Measurements from ENCODE around the gene GPAT3.
"Not testable (repeated sequence)": the region's sequence is repeated elsewhere in the genome, so short reads cannot be mapped to it uniquely, and the experiment has no call there.

GPAT3 gene

DNA sequence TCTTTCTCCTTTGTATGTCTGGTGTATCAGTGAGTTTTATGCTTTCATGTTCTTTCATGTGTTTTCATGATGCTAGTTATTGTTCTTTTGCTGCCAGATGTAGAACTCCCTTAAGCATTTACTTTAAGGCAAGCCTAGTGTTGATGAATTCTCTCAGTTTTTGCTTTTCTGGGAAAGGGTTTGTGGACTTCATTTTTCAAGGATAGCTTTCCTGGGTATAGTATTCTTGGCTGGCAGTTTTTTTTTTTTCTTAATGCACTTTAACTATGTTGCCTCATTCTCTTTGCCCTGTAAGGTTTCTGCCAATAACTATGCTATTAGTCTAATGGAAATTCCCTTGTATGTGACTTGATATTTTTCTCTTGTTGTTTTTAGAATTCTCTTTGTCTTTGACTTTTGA is 77.1 kb downstream of the GPAT3 start:
- Histone ChIP-seq H3K36me3 (ENCODE audit: control insufficient read depth, insufficient read depth, low read length) (no peaks in the 10 kb centered on the region), H3K27me3 (replicated peaks; ENCODE audit: control insufficient read depth, insufficient read depth, low read length, poor library complexity, severe bottlenecking) (no peaks in the 10 kb centered on the region), H3K4me3 (ENCODE audit: insufficient read depth, low read depth, low read length, poor library complexity, severe bottlenecking) (no peak overlapping the region), H3K9me3 (ENCODE audit: control insufficient read depth, low read length) (peaks cover 4% of the 10 kb centered on the region), H3K27ac (ENCODE audit: insufficient read depth, low read length, poor library complexity, severe bottlenecking) (no peak overlapping the region), H3K4me1 (ENCODE audit: control insufficient read depth, insufficient read depth, low read length, poor library complexity, severe bottlenecking) (no peaks in the 10 kb centered on the region)
- no peak for DNase-seq

DNA sequence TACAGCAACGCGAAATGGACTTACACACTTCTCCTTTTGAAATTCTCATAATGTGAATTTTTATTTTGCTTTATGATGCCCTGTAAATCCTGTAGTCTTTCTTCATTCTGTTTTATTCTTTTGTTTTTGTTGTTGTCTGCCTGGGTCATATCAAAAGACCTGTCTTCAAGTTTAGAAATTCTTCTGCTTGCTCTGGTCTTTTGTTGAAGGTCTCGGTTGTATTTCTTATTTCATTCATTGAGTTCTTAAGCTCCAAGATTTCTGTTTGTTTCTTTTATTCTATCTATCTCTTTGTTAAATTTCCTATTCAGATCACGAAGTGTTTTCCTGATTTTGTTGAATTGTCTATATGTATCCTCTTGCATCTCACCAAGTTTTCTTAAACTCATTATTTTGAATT is 78.1 kb downstream of the GPAT3 start:
- Histone ChIP-seq H3K27ac (ENCODE audit: insufficient read depth, low read length, poor library complexity, severe bottlenecking) (no peak overlapping the region), H3K4me1 (ENCODE audit: control insufficient read depth, insufficient read depth, low read length, poor library complexity, severe bottlenecking) (no peaks in the 10 kb centered on the region)
- DNase-seq: no peak

DNA sequence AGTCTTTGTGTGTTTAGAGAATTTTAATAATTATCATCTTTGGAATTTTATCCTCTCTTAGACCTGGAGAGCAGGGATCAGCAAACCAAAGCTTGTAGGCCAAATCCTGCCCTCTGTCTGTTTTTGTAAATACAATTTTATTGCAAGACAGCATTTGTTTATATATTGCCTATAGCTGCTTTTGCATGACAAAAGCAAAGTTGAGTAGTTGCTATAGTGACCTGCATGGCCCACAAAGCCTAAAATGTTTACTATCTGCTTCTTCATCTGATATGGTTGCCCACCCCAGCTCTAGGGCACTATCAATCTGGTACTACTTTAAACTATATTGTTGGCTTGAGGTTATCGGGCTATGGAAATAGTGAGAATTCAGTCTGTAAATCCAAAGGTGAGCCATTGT is 80.3 kb downstream of the GPAT3 start:
- H3K4me3 ChIP-seq (ENCODE audit: insufficient read depth, low read depth, low read length, poor library complexity, severe bottlenecking): no peak overlapping the region
- peaks cover 4% of the 10 kb centered on the region for H3K9me3 ChIP-seq (ENCODE audit: control insufficient read depth, low read length)
- H3K27me3 ChIP-seq (replicated peaks; ENCODE audit: control insufficient read depth, insufficient read depth, low read length, poor library complexity, severe bottlenecking): no peaks in the 10 kb centered on the region
- H3K4me1 ChIP-seq (ENCODE audit: control insufficient read depth, insufficient read depth, low read length, poor library complexity, severe bottlenecking): no peaks in the 10 kb centered on the region
- H3K36me3 ChIP-seq (ENCODE audit: control insufficient read depth, insufficient read depth, low read length): no peaks in the 10 kb centered on the region
- DNase-seq: no peak
- no peak overlapping the region for H3K27ac ChIP-seq (ENCODE audit: insufficient read depth, low read length, poor library complexity, severe bottlenecking)

More for the DNA sequence above, 78.1 kb downstream of the GPAT3 start:
- peaks cover 4% of the 10 kb centered on the region for H3K9me3 ChIP-seq (ENCODE audit: control insufficient read depth, low read length)
- H3K4me3 ChIP-seq (ENCODE audit: insufficient read depth, low read depth, low read length, poor library complexity, severe bottlenecking): no peak overlapping the region
- no peaks in the 10 kb centered on the region for H3K36me3 ChIP-seq (ENCODE audit: control insufficient read depth, insufficient read depth, low read length)
- no peaks in the 10 kb centered on the region for H3K27me3 ChIP-seq (replicated peaks; ENCODE audit: control insufficient read depth, insufficient read depth, low read length, poor library complexity, severe bottlenecking)

DNA sequence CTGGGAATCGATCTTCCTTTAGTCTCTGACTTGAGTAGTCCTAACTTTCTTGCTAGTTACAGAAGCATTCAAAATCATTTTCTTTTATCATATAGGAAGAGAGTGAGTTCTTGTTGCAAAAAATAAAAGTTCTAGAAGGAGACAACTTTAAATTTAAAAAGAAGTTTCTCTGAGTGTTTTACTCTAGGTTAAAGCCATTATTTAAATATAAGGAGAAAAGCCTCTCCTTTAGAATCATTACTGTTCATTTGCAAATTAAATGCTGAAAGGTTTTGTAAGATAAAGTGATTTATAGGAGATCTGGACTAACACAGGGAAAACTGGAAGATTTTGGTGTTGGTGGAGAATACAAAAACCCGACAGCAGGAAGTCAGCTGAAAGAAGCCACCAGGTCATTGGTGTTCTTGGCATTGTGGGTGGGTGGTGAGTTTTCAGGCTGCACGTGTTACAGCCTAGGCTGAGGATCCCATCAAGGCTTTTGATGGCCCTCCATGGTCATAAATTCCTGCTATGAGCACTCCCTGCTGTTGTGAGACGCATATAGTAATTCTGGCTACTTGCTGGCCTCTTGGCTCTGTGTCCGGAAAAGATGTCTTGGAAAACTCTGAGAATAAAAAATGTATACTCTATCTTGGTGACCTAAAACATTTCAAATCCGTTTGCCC is 81.6 kb downstream of the GPAT3 start:
- Histone ChIP-seq H3K4me1 (ENCODE audit: control insufficient read depth, insufficient read depth, low read length, poor library complexity, severe bottlenecking) (no peaks in the 10 kb centered on the region), H3K36me3 (ENCODE audit: control insufficient read depth, insufficient read depth, low read length) (no peaks in the 10 kb centered on the region), H3K27ac (ENCODE audit: insufficient read depth, low read length, poor library complexity, severe bottlenecking) (no peak overlapping the region), H3K4me3 (ENCODE audit: insufficient read depth, low read depth, low read length, poor library complexity, severe bottlenecking) (no peak overlapping the region), H3K27me3 (replicated peaks; ENCODE audit: control insufficient read depth, insufficient read depth, low read length, poor library complexity, severe bottlenecking) (no peaks in the 10 kb centered on the region), H3K9me3 (ENCODE audit: control insufficient read depth, low read length) (peaks cover 4% of the 10 kb centered on the region)
- no peak for DNase-seq

DNA sequence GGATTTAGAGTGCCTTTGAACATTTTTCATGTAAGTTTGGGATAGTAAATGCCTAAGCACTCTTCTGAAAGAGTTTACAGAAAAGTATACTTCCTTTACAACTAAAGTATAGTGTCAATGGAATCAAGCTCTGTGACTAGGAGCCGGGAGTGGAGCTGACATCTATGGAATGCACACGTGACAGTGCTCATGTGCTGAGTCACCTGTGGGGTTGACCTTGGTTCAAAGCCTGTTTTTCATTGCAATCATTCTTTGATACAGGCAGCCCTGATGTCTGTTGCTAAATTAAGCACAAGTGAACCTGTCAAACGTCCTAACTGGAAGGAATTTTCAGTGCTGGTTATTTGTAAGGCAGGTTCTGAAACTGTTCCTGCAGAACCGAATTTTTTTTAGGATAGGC is 82.5 kb downstream of the GPAT3 start:
- H3K27ac ChIP-seq (ENCODE audit: insufficient read depth, low read length, poor library complexity, severe bottlenecking): no peak overlapping the region
- no peak overlapping the region for H3K4me3 ChIP-seq (ENCODE audit: insufficient read depth, low read depth, low read length, poor library complexity, severe bottlenecking)
- no peaks in the 10 kb centered on the region for H3K27me3 ChIP-seq (replicated peaks; ENCODE audit: control insufficient read depth, insufficient read depth, low read length, poor library complexity, severe bottlenecking)
- no peaks in the 10 kb centered on the region for H3K36me3 ChIP-seq (ENCODE audit: control insufficient read depth, insufficient read depth, low read length)
- no peaks in the 10 kb centered on the region for H3K4me1 ChIP-seq (ENCODE audit: control insufficient read depth, insufficient read depth, low read length, poor library complexity, severe bottlenecking)
- H3K9me3 ChIP-seq (ENCODE audit: control insufficient read depth, low read length): peaks cover 8% of the 10 kb centered on the region
- no peak for DNase-seq

DNA sequence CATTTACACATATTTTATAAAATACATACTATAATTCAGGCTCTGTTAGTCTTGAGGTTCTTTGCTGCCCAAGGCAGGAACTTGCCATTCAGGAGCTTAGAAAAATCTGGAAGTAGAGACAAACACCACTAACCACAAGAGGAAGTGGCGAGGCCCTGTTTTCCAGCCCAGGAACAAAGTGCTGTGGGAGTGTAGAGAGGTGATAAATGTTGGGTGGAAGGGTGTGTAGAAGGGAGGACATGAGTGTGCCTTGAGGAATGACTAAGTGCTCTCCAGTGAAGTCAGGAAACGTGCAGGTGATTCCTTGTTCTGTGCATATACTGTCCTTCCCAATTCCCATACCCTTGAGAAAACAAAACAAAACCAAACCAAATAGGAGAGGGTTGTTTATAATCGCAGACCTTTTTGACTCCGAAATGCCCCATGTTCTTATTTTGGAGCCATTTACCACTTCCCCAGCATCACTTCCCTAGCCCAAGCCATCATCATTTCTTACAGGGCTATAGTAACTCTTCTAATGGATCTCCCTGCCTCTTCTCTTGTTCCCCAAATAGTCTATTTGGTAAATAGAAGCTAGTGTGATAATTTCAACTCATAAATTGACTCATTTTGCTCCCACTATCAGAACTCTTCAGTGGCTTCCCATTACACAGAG is 83.2 kb downstream of the GPAT3 start:
- Histone ChIP-seq H3K9me3 (ENCODE audit: control insufficient read depth, low read length) (peaks cover 8% of the 10 kb centered on the region), H3K4me1 (ENCODE audit: control insufficient read depth, insufficient read depth, low read length, poor library complexity, severe bottlenecking) (no peaks in the 10 kb centered on the region), H3K36me3 (ENCODE audit: control insufficient read depth, insufficient read depth, low read length) (no peaks in the 10 kb centered on the region), H3K27me3 (replicated peaks; ENCODE audit: control insufficient read depth, insufficient read depth, low read length, poor library complexity, severe bottlenecking) (no peaks in the 10 kb centered on the region), H3K4me3 (ENCODE audit: insufficient read depth, low read depth, low read length, poor library complexity, severe bottlenecking) (no peak overlapping the region), H3K27ac (ENCODE audit: insufficient read depth, low read length, poor library complexity, severe bottlenecking) (no peak overlapping the region)
- DNase-seq: no peak

DNA sequence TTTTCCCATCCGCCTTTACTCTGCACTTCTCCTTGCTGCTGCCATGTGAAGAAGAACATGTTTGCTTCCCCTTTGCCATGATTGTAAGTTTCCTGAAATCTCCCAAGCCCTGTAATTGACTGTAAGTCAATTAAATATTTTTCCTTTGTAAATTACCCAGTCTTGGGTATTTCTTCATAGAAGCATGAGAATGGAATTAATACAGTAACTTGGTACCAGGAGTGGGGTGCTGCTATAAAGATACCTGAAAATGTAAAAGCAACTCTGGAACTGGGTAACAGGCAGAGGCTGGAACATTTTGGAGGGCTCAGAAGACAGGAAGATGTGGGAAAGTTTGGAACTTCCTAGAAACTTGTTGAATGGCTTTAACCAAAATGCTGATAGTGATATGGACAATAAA is 86.2 kb downstream of the GPAT3 start:
- H3K36me3 ChIP-seq (ENCODE audit: control insufficient read depth, insufficient read depth, low read length); H3K27me3 ChIP-seq (replicated peaks; ENCODE audit: control insufficient read depth, insufficient read depth, low read length, poor library complexity, severe bottlenecking); H3K4me1 ChIP-seq (ENCODE audit: control insufficient read depth, insufficient read depth, low read length, poor library complexity, severe bottlenecking); H3K27ac ChIP-seq (ENCODE audit: insufficient read depth, low read length, poor library complexity, severe bottlenecking); H3K4me3 ChIP-seq (ENCODE audit: insufficient read depth, low read depth, low read length, poor library complexity, severe bottlenecking); DNase-seq; H3K9me3 ChIP-seq (ENCODE audit: control insufficient read depth, low read length): not testable (repeated sequence)

DNA sequence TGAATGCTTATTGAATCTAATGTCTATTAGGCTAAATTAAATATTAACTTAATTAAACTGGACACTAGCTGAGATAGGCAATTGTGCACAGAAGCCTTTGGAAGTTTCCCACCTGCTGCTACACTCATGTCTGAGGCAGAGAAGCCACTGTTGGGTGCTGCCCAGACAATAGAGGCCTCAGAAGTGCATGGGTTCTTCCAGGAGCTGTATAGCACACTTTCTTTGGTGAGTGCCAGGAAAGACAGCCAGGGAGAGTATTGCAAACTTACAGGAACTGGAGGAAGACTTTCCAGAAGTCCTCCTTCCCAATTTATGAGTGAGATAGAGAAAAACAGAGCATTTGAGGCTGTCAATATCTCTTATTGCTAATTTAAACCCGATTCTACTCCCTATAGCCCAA is 89.9 kb downstream of the GPAT3 start:
- peaks cover 4% of the 10 kb centered on the region for H3K9me3 ChIP-seq (ENCODE audit: control insufficient read depth, low read length)
- no peak overlapping the region for H3K27ac ChIP-seq (ENCODE audit: insufficient read depth, low read length, poor library complexity, severe bottlenecking)
- no peak for DNase-seq
- no peaks in the 10 kb centered on the region for H3K4me1 ChIP-seq (ENCODE audit: control insufficient read depth, insufficient read depth, low read length, poor library complexity, severe bottlenecking)
- H3K27me3 ChIP-seq (replicated peaks; ENCODE audit: control insufficient read depth, insufficient read depth, low read length, poor library complexity, severe bottlenecking): no peaks in the 10 kb centered on the region
- no peak overlapping the region for H3K4me3 ChIP-seq (ENCODE audit: insufficient read depth, low read depth, low read length, poor library complexity, severe bottlenecking)
- H3K36me3 ChIP-seq (ENCODE audit: control insufficient read depth, insufficient read depth, low read length): no peaks in the 10 kb centered on the region

DNA sequence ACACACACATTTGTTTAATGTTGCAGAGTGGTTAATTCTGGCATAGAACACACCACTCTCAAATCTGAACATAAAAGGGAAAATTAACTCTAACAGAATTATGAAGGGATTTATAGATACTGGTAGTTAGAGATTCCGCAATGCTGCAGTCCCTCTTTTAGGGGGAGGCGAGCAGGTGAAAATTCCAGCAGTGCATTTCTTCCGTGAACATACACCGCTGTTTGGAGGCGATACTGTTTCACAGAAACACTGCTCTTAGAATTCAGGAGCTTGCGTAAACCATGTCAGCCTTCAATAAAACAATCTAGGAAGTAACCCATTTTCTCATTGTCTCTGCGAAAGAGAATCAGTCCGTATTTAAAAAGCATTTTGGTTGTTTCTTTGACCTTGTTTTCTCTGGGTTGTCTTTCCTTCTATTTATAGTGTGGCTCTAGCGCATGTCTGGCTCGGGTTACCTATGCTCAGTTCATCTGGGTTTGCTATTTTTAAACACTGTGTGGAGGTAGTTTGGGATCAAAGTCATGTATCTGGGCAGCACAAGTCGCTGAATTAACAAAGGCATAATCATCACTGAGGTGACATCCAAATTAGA is 90.4 kb downstream of the GPAT3 start:
- no peak for DNase-seq
- Histone ChIP-seq H3K9me3 (ENCODE audit: control insufficient read depth, low read length) (peaks cover 4% of the 10 kb centered on the region), H3K27ac (ENCODE audit: insufficient read depth, low read length, poor library complexity, severe bottlenecking) (no peak overlapping the region), H3K4me3 (ENCODE audit: insufficient read depth, low read depth, low read length, poor library complexity, severe bottlenecking) (no peak overlapping the region), H3K27me3 (replicated peaks; ENCODE audit: control insufficient read depth, insufficient read depth, low read length, poor library complexity, severe bottlenecking) (no peaks in the 10 kb centered on the region), H3K4me1 (ENCODE audit: control insufficient read depth, insufficient read depth, low read length, poor library complexity, severe bottlenecking) (no peaks in the 10 kb centered on the region), H3K36me3 (ENCODE audit: control insufficient read depth, insufficient read depth, low read length) (no peaks in the 10 kb centered on the region)

DNA sequence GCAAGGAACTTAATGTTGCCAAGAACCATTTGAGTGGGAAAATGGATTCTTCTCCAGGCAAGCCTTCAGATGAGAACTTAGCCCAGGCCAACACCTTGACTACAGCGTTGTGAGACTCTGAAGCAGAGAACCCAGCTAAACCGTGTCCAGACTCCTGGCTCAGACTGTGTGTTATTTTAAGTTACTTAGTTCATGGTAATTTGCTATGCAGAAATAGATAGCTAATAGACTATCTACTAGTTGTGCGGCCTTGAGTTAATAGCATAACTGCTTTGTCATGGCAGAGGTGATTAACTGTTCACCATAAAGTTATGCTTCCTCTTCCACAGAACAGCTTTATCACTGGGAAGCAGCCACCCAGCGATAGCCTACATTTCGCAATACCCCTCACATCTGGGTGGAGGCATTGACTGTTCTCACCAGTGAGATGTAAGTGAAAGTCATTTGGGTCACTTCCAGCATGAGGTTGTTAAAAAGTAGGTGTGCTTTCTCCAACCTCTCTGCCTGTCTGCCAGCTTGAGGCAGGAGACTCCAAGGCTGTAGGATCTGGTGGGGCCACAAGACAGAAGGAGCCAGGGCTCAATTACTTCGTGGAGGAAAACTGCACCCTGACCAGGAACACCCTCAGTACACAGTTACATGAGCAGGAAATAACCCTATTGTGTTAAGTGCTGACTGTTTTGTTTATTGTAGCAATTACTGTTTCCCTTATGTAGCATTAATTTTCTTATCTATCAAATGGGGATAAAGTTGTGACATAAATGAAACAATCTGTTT is 94.2 kb downstream of the GPAT3 start:
- H3K27ac ChIP-seq (ENCODE audit: insufficient read depth, low read length, poor library complexity, severe bottlenecking): no peak overlapping the region
- DNase-seq: no peak

More for the DNA sequence above, 94.2 kb downstream of the GPAT3 start:
- Histone ChIP-seq H3K36me3 (ENCODE audit: control insufficient read depth, insufficient read depth, low read length) (no peaks in the 10 kb centered on the region), H3K27me3 (replicated peaks; ENCODE audit: control insufficient read depth, insufficient read depth, low read length, poor library complexity, severe bottlenecking) (no peaks in the 10 kb centered on the region), H3K4me1 (ENCODE audit: control insufficient read depth, insufficient read depth, low read length, poor library complexity, severe bottlenecking) (no peaks in the 10 kb centered on the region), H3K4me3 (ENCODE audit: insufficient read depth, low read depth, low read length, poor library complexity, severe bottlenecking) (no peak overlapping the region), H3K9me3 (ENCODE audit: control insufficient read depth, low read length) (no peaks in the 10 kb centered on the region)

Data from effector memory CD4-positive, alpha-beta T cell (primary cell).